ENCODE measurements around the gene SSUH2. TPM values are rescaled to one million over a fixed set of nuclear protein-coding genes. Genes with fewer than 3 reads are reported as not detected.

The SSUH2 gene
- total and polyA plus RNA-seq, 2 experiments from 2014 or later, result 0.73 to 2.3 TPM

GRCh38 chr3:8600457-8600856 lies 44.1 kb downstream of the SSUH2 start:
- H3K27me3 ChIP-seq (ENCODE audit: insufficient read depth), result no peaks in the 10 kb centered on the region
- no peak overlapping the region for H3K4me3 ChIP-seq
- Mint-ChIP-seq H3K4me3 (no peak overlapping the region), H3K9me3 (0 out of 3 replicates have a peak, but pooled peaks cover 3% of the 10 kb centered on the region), H3K27ac (no peak overlapping the region), H3K27me3 (ENCODE audit: insufficient read depth, low read depth, poor library complexity) (no peaks in the 10 kb centered on the region), H3K36me3 (ENCODE audit: low read depth) (peaks cover 5% of the 10 kb centered on the region; the same call in 2 of the 3 replicates), H3K4me1 (peaks cover 2% of the 10 kb centered on the region; the same call in 2 of the 3 replicates)
- H3K27ac ChIP-seq (ENCODE audit: low read depth), result no peak overlapping the region
- ATAC-seq, result no peak
- DNase-seq (ENCODE audit: low spot score), result no peak
- no peaks in the 10 kb centered on the region for H3K79me2 ChIP-seq (replicated peaks; ENCODE audit: insufficient read depth)
- no peak overlapping the region for H2AFZ ChIP-seq
- H3K9me2 ChIP-seq (ENCODE audit: insufficient read depth), result peaks cover 5% of the 10 kb centered on the region; the same call in 1 of the 2 replicates
- TF ChIP-seq CTCF (conservative IDR thresholded peaks at IDR 0.05; ENCODE audit: low read depth in 2 of 2) (no peak), POLR2AphosphoS5 (IDR thresholded peaks at IDR 0.05; ENCODE audit: low read depth) (no peak), ZNF114 (CRISPR knock-in tag; IDR thresholded peaks at IDR 0.05) (no peak), CREB1 (CRISPR knock-in tag; IDR thresholded peaks at IDR 0.05; ENCODE audit: low read depth) (0 out of 2 replicates have a peak, but pooled peaks have one; percentile 20), ZNF462 (CRISPR knock-in tag; IDR thresholded peaks at IDR 0.05) (no peak), EZH2phosphoT487 (IDR thresholded peaks at IDR 0.05; ENCODE audit: unreplicated experiment) (no peak), STAT1 (IDR thresholded peaks at IDR 0.05; ENCODE audit: unreplicated experiment) (no peak)
- H3K4me1 ChIP-seq (ENCODE audit: insufficient read depth), result no peaks in the 10 kb centered on the region; the same call in 1 of the 2 replicates
- H4K20me1 ChIP-seq (replicated peaks; ENCODE audit: insufficient read depth), result no peaks in the 10 kb centered on the region
- H3K4me2 ChIP-seq, result no peak overlapping the region
- no peaks in the 10 kb centered on the region for H3K36me3 ChIP-seq (ENCODE audit: insufficient read depth)
- no peaks in the 10 kb centered on the region for H3F3A ChIP-seq (replicated peaks; ENCODE audit: low read depth)
